Adrenal gland (tissue), 5 donors: ENCODE results near the gene FZD7.

Experiments
- CTCF ChIP-seq, 6 experiments: fragments of 450-650 bp in 4 of 6; fragments of 200-600 bp in 2 of 6; sonication (generic) in 1 of 6; IDR thresholded peaks; 1 replicate in 5 of 6; 2 replicates in 1 of 6; pipeline versions ENCODE4 v1.5.1 to v1.8.0; 2016 to 2021; ENCODE audit warnings: antibody characterized with exemption in 6 of 6, mild to moderate bottlenecking in 2 of 6, moderate library complexity in 1 of 6
- POLR2A ChIP-seq, 2 donors: fragments of 450-650 bp; IDR thresholded peaks; one replicate each; pipeline ENCODE4 v1.6.1; 2017; ENCODE audit warnings: antibody characterized with exemption in 2 of 2, mild to moderate bottlenecking in 2 of 2, moderate library complexity in 1 of 2
- donor health status: DM: no; HTN: no; CAD: no.

- no peak for TF ChIP-seq CTCF (IDR thresholded peaks at IDR 0.05)
- TF ChIP-seq POLR2A (IDR thresholded peaks at IDR 0.05), result no peak
Observed at GRCh38 chr2:202006301-202006700, 27.4 kb upstream of the FZD7 start.
